Stimulated activated CD4-positive, alpha-beta T cell treated with anti-CD3 and anti-CD28 coated beads, TNF-alpha, amount 100 ng/mL, for 4 hours (primary cell): ENCODE results near the gene MYLK4.
"Not testable (repeated sequence)": the region's sequence is repeated elsewhere in the genome, so short reads cannot be mapped to it uniquely, and the experiment has no call there.

ENCODE experiments used
- DNase-seq, 3 experiments: peaks; one replicate each; pipeline ENCODE4 v3.0.0-alpha.2; 2020; ENCODE audit warnings: low read depth in 3 of 3

The MYLK4 gene

GRCh38 chr6:2777249-2777648 lies 26.5 kb upstream of the MYLK4 start:
- no peak for DNase-seq

GRCh38 chr6:2775003-2775402 lies 24.3 kb upstream of the MYLK4 start:
- no peak for DNase-seq

- no peak for DNase-seq
Measured at GRCh38 chr6:2773449-2773848, 22.7 kb upstream of the MYLK4 start.

- DNase-seq, result no peak
Measured at GRCh38 chr6:2772840-2773239, 22.1 kb upstream of the MYLK4 start.

GRCh38 chr6:2771079-2771478 lies 20.4 kb upstream of the MYLK4 start:
- no peak for DNase-seq

- DNase-seq, result no peak
Measured at GRCh38 chr6:2770171-2770570, 19.4 kb upstream of the MYLK4 start.

- DNase-seq, result no peak
Measured at GRCh38 chr6:2768696-2769095, 18.0 kb upstream of the MYLK4 start.

- no peak for DNase-seq
Measured at GRCh38 chr6:2767657-2768524, 17.2 kb upstream of the MYLK4 start.

GRCh38 chr6:2766767-2767656 lies 16.3 kb upstream of the MYLK4 start:
- DNase-seq, result no peak

- peak in 1 of 3 experiments; percentile 13 for DNase-seq
Measured at GRCh38 chr6:2765896-2766766, 15.4 kb upstream of the MYLK4 start.

GRCh38 chr6:2765166-2765895 lies 14.6 kb upstream of the MYLK4 start, which contains the start of gene WRNIP1:
WRNIP1 (plus strand) TSS chr6:2765393; CDS start chr6:2765623, 230 bp downstream.
- peak; percentile 80 to 95 (median 94) for DNase-seq

GRCh38 chr6:2764610-2765165 lies 14.0 kb upstream of the MYLK4 start:
- DNase-seq, result peak in 2 of 3 experiments; percentile 35 to 37

GRCh38 chr6:2763876-2764540 lies 13.3 kb upstream of the MYLK4 start:
- DNase-seq, result no peak

GRCh38 chr6:2763345-2763841 lies 12.7 kb upstream of the MYLK4 start:
- no peak for DNase-seq

GRCh38 chr6:2762868-2763267 lies 12.1 kb upstream of the MYLK4 start:
- not testable (repeated sequence) for DNase-seq

GRCh38 chr6:2760882-2761842 lies 10.4 kb upstream of the MYLK4 start:
- DNase-seq, result no peak

- no peak for DNase-seq
Measured at GRCh38 chr6:2758980-2759379, 8.3 kb upstream of the MYLK4 start.

- no peak for DNase-seq
Measured at GRCh38 chr6:2756687-2757224, 6.0 kb upstream of the MYLK4 start.
